ENCODE results near the gene INTS1.

Gene INTS1

DNA sequence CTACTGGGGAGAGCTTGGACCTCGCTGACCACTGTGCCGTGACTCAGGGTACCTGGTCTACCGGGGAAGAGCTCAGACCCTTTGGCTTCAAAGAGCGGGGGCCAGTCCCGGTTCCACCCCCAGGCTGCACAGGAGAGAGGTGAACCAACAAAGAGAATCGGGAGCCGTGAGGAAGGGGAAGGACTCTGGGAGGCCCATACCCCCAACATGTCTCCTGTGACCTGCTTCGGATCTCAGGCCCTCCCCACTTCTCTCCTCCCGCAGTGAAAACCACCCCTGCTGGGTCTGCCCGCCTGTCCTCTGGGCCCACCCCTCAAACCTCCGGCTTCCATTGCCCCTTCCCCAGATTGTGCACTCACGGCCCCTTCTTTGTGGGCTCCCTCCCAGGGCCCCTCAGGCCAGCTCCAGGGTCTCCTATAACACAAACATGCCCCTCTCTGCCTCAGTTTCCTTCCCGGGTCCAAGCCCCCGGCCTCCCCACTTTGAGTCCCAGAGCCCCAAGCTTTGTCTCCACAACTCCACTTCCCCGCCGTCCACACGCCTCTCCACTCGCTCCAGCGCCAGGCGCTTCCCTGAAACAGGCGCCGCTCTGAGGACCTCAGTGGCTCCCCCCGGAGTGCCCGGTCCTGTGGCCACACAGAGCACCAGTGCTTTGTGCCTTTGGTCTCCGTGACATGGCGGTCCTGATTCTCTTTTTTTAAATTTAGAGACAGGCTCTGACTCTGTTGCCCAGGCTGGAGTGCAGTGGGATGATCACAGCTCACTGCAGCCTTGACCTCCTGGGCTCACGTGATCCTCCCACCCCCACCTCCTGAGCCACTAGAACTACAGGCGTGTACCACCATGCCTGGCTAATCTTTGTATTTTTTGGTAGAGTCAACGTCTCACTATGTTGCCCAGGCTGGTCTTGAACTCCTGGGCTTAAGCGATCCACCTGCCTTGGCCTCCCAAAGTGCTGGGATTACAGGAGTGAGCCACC, 7.5 kb upstream of the INTS1 start:
- no peak for DNase-seq (ENCODE audit: extremely low read depth, low read depth)
- H3K4me3 ChIP-seq (replicated peaks; ENCODE audit: low read depth, low read length) = no peak overlapping the region
- TF ChIP-seq, protein P1, sequence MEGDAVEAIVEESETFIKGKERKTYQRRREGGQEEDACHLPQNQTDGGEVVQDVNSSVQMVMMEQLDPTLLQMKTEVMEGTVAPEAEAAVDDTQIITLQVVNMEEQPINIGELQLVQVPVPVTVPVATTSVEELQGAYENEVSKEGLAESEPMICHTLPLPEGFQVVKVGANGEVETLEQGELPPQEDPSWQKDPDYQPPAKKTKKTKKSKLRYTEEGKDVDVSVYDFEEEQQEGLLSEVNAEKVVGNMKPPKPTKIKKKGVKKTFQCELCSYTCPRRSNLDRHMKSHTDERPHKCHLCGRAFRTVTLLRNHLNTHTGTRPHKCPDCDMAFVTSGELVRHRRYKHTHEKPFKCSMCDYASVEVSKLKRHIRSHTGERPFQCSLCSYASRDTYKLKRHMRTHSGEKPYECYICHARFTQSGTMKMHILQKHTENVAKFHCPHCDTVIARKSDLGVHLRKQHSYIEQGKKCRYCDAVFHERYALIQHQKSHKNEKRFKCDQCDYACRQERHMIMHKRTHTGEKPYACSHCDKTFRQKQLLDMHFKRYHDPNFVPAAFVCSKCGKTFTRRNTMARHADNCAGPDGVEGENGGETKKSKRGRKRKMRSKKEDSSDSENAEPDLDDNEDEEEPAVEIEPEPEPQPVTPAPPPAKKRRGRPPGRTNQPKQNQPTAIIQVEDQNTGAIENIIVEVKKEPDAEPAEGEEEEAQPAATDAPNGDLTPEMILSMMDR (IDR thresholded peaks at IDR 0.05; ENCODE audit: low read depth, low read length, missing control alignments) = no peak

DNA sequence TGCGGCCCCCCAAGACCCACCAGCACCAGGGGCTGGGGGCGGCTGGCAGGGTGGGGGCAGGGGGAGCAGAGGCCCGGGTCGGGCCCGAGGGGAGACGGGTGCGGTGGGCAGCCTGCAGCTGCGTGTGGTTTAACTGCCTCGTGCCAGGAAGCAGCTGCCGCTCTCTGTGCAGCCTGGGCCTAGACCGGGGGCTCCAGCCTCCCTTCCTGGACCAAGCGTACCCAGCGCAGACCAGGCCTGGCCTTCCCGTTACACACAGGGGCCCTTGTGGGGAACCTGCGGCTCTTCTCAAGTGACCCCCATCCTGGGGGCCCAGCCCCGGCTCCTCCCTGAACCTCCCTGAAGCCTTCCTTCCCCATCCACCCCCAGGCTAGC, 6.6 kb upstream of the INTS1 start:
- no peak overlapping the region for H3K4me3 ChIP-seq (replicated peaks; ENCODE audit: low read depth, low read length)
- no peak for DNase-seq (ENCODE audit: extremely low read depth, low read depth)
- TF ChIP-seq, protein P1 (IDR thresholded peaks at IDR 0.05; ENCODE audit: low read depth, low read length, missing control alignments) = no peak

DNA sequence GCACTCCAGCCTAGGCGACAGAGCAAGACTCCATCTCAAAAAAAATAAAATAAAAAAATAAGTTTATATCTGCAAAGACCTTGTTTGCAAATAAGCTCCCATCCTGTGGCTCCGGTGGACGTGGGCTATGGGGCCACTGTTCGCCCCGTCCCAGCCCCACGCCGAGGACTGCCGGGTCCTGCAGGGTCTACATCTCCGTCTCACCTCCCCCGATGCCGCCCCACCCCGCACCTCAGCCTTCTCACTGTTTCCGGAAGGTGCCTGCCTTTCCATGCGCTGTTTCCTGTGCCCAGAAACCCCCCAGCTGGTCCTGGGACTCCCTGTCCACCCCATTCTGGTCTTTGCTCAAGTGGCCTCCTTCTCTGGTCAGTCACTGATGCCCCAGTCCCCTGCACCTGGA, 5.0 kb upstream of the INTS1 start:
- H3K4me3 ChIP-seq (replicated peaks; ENCODE audit: low read depth, low read length) = no peak overlapping the region
- DNase-seq (ENCODE audit: extremely low read depth, low read depth) = no peak
- TF ChIP-seq, protein P1 (IDR thresholded peaks at IDR 0.05; ENCODE audit: low read depth, low read length, missing control alignments) = no peak

DNA sequence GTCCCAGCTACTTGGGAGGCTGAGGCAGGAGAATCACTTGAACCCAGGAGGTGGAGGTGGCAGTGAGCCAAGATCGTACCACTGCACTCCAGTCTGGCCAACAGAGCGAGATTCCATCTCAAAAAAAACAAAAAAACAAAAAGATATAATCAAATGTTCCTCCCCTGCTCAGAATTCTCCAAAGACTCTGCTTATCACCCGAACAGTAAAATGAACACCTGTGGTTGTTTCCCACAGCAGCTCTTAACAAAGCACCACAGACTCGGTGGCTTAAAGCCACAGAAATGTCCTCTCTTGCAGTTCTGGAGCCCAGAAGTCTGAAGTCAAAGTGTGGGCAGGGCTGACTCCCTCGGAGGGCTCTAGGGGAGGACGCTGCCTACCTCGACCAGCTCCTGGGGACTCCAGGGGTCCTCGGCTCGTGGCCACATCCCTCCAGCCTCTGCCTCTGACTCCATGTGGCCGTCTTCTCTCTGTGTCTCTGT, 4.1 kb upstream of the INTS1 start:
- DNase-seq (ENCODE audit: extremely low read depth, low read depth) = no peak
- H3K4me3 ChIP-seq (replicated peaks; ENCODE audit: low read depth, low read length) = no peak overlapping the region

DNA sequence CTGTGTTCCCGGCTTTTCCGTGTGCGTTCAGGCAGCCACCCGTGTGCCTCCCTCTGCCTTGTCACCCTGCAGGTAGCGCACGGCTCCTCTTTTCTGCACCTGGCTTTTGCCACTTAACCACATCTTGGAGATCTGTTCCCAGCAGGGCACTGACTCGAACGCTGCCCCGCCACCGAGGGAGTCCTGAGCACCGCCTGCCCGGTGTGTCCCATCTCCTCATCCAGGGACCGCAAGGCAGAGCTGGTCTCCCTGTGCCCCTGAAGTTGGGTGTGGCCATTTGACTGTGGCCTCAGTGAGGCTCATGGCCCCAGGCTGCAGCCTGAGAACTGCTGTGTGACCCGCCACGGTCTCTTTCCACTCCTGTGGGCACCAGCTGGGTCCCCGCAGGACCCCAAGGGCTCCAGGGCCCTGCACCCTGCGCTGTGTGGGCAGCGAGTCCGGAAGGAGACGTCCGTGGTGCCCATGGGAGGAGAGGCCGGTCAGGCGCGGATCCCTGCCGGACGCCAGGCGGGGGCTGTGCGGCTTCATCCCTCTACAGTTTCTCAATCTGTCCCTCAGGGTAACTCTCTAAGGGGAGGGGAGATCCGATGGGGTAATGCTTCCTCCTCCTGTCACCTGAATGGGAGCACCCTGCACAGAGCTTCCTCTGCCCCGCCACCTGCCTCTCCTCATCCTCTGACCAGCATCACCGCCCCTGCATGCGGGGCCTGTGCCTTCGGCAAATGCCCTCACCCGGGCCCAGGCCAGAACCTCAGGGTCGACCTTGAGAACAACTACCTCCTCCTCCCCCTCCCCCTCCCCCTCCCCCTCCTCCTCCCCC, 1.8 kb upstream of the INTS1 start:
- no peak overlapping the region for H3K4me3 ChIP-seq (replicated peaks; ENCODE audit: low read depth, low read length)
- TF ChIP-seq, protein P1 (IDR thresholded peaks at IDR 0.05; ENCODE audit: low read depth, low read length, missing control alignments) = no peak
- no peak for DNase-seq (ENCODE audit: extremely low read depth, low read depth)

More for the DNA sequence above, 4.1 kb upstream of the INTS1 start:
- TF ChIP-seq, protein P1 (IDR thresholded peaks at IDR 0.05; ENCODE audit: low read depth, low read length, missing control alignments) = no peak

DNA sequence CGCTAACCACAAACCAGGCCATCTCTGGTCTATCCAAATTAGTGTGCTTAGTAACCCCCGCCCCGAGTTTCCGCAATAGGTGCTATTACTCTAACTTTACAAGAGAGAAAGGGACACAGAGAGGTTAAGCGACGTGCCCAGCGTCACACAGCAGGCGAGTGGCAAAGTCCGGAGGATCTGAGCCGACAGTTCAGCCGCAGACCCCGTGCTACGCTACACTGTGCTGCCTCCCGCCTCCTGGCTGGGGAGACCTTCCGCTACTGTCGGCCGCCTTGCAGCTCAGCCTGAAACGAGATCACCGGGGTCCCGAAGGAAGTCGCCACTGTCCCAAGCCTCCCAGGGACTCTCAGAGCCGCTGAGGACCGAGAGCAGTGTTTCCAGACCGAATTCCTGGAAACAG, 799 bp downstream of the INTS1 start:
- no peak for DNase-seq (ENCODE audit: extremely low read depth, low read depth)
- TF ChIP-seq, protein P1 (IDR thresholded peaks at IDR 0.05; ENCODE audit: low read depth, low read length, missing control alignments) = no peak
- H3K4me3 ChIP-seq (replicated peaks; ENCODE audit: low read depth, low read length) = peak overlapping the region; percentile 92

Measured in HFF-Myc (cell line).